HG03103 (cell line): ENCODE results near the gene DCAF10.
"Not testable (repeated sequence)": the region's sequence is repeated elsewhere in the genome, so short reads cannot be mapped to it uniquely, and the experiment has no call there.

Experiments used
- ATAC-seq: cut with Tn5 transposase; IDR thresholded peaks from one replicate; pipeline ENCODE4 v1.9.1; 2021; ENCODE audit warnings: low read depth; ENCODE audit not compliant: unreplicated experiment

The DCAF10 gene

DNA sequence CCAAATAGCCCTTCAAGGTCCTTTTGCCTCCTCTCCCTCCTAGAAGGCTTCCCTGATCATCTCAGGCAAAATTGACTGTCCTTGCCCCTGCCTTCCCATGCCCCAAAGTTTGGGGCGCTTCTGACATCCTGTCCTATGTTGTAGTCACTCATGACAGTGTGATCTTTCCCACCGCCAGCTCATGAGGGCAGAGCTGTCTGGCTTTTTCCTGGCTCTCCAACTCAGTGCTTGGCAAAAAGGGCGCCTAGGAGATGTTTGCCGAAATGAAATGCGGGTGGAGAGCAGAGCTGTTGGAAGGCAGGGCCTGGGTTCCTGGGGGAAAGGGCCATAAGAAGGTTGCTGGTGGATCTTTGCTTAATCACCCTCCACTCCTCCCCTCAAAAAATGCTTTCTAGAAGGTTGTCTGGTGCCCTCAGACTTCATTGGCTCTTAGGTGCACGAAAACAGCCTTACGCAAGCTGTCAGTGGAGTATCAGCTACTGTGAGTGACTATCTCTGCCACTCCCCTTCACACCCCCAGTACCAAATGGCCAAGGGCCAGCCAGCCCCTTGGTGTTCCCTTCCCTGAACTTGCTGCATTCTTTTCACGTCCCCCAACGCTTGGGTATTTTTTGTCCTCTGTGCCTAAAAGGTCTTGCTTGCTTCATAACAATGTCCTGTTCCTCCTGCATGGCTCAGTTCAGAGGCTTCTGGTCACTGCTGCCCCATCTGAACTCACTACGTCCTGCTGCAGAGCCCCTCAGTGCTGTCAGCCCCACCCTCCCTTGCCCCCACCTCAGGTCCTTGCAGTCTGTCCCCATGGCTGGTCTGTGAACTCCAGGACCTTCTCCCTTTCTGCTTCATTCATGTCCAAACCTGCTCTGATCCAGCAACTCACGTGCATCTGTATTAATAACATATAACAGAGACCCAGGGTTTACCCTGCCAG lies 106.0 kb downstream of the DCAF10 start:
- ATAC-seq: no peak

DNA sequence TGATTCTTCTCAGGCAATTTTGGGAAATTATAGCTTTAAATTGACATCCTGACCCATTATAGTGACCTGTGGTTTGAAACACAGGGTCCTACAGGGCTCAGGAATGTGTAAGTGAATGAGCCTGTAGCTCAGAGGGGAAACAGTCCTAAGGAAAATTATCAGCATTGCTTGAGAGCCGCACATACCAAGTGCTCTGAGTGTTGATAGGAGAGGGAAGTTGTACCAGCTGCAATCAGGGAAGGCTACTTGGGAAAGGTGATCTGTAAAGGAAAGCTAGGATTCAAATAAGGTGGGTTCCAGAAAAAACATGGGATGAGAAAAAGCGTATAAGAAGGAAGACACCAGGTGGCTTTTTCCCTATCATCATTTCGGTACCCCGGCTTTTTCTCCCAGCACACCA lies 107.7 kb downstream of the DCAF10 start:
- no peak for ATAC-seq

DNA sequence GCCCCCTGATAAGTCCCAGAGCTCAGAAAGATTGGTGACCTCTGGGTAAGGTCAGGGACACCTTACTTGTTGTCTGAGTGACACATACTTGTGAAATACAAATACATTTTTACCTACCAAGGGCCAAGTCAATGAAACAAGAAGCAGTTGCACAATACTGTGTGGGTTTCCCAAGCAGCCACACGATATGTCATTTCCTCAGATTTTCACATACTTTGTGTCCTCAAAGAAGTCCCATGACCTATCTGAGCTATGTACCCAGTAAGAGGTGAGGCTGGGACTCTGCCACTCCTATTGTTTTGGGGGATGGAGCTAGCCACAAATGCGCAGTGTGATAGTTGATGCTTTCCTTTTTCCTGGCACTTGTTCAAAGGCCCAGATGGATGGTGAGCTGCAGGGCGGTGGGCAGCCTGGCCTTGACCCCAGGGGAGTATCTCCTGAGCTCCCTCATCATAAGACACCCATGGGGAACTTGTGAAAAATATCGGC lies 108.1 kb downstream of the DCAF10 start:
- ATAC-seq: no peak

DNA sequence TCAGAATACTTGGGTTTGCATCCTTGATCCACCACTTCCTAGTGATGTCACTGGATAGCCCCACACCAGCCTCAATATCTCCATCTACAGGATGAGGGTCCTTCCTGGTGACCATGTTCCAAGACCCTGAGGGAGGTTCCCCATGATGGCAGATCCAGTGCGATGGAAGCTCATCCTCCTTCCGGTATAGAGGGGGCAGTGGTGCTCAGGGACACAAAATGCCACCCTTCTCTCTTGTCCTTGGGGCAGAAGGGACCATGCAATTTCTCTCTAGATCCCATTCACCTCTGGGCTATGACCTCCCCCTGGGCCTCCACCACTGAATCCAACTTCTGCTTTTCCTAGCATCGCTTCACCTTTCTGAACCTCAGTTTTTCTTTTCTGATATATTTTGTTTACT lies 108.7 kb downstream of the DCAF10 start:
- ATAC-seq: no peak

DNA sequence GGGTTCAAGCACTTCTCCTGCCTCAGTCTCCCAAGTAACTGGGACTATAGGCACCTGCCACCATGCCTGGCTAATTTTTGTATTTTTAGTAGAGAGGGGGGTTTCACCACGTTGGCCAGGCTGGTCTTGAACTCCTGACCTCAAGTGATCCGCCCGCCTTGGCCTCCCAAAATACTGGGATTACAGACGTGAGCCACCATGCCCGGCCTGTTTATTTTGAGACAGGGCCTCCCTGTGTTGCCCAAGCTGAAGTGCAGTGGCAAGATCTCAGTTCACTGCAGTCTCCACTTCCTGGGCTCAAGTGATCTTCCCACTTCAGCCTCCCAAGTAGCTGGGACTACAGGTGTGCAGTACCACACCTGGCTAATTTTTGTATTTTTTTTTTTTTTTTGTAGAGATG lies 109.2 kb downstream of the DCAF10 start:
- ATAC-seq: not testable (repeated sequence)

DNA sequence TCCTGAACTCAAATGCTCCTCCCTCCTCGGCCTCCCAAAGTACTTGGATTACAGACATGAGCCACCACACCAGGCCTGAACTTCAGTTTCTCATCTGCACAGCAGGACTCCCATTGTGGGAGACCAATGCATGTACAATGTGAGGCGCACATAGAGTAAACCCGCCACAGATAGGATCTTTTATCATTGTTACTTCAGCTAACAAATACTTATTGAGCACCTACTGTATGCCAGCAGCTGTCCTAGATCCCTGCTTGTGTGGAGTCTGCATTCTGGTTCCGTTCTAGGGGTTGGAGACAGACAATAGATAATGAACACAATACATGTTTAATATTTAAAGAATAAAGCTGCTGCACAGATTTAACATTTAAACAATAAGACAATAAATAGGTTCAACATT lies 109.7 kb downstream of the DCAF10 start:
- ATAC-seq: no peak

DNA sequence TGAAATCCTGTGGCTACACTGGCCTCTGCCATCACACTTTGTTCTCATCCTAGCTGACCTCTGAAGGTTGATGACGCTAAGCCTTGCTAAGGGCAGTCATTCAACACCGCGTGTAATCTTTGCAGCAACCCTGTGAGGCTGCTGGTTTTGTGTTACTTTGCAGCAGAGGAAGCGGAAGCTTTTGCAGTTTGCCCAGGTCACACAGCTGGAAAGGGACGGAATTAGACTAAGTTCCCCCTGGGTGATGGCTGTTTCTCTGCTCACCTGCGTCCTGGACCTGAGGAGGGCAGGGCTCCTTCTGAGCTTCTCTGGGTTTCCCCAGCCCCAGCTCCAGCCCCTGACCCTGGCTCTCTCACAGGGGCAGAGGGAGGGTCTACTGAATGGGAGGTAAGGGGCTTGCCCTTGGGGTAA lies 110.7 kb downstream of the DCAF10 start:
- ATAC-seq: no peak

DNA sequence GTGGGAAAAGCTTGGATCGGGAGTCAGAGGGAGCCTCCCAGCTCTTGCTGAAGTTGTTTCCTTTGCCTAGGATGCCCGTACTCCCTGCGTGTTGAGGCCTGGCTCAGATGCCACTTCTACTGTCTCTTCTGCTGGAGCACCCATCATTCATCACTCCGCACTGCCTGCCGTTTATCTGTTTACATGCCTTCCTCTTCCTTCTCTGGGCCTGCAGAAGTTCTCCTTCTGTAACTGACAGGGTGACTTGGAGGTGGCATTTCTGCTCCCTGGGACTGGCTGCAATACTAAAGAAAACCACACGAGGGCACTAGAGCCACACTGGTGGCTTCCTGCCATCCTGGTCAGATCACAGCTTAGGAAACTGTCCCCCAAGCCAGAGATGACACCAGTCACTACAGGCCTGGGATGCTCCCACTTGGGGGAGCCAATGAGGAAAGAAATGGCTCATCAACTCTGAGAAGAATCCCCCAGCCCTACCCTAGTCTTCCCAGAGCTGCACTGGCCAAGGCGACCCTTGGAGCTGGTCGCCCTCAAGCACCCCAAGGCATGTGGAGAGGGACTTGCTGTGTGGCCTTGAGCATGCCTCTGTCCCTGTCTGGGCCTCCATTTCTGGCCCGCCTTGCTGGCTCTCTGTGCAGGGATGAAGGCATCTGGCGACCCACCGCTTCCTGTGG lies 113.0 kb downstream of the DCAF10 start:
- ATAC-seq: peak; percentile 69

DNA sequence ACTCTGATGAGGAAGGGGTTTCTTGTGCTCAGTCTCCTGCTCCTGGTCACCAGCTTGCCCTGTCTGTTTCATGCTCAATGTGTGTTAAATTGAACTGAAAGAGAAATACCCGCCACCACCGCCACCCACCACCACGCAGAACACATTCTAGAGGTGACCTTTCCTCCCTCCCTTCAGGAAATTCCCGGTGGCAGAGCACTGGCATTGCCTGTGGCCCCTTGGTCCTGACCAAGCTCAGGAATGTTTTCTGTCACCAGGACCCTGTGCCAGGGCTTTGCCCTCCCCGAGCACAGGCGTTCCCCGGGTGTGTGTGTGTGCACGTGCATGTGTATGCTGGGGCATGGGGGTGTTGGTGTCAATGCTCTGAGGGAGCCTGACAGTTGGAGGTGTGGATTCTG lies 113.6 kb downstream of the DCAF10 start:
- no peak for ATAC-seq

DNA sequence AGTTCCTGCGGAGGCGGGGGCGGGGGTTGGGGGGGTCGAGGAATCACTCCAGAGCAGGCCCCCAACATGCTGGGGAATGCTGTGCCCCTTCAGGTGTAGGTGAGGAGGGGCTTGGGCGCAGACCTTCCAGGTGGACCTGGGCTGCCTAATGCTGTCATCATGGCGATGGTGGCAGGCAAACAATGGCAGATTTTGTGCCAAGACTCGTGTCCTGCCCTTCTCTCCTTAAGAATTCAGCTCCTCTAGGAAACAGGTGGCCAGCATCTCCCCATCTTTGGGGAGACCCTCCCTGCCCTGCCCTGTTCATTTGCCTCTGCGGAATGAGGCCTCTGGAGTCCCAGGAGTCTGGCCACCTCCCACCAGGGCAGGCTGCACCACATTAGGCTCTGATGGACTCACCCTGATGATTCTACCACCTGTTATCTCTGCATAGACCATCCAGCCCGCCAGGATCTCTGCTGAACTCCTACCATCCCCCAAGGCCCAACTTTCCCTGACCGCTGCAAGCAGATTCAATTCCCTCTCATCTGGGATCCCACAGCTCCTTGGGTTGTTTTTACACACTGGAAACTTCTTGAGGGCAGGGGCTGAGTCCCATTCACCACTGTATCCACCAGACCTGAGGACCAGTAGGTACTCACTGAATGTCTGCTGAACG lies 114.2 kb downstream of the DCAF10 start:
- ATAC-seq: no peak

DNA sequence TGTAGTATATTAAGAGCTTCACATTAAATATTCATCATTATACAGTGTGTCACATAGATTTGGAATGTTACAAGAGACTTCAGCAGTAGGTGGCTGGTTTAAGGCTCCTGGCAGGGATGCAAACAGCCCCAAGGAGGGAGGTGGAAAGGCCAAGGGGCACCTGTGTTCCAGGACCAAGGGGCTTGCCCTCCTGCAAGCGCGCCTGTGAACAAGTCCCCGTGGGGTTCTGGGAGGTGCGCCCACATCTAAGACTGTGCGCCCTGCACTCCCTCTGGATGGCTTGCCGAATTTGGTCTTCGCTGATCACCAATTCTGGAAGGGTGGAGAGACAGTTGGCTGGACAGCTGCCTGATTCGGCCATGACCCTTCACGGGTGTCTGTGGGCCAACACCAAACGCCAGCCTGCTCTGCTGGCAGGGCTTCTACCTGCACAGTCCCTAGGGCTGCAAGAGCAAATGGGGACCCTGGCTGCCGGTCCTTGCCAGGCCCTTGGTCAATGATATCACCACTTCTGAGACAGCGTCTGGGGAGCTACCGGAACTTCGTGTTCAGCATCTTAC lies 115.4 kb downstream of the DCAF10 start:
- no peak for ATAC-seq

DNA sequence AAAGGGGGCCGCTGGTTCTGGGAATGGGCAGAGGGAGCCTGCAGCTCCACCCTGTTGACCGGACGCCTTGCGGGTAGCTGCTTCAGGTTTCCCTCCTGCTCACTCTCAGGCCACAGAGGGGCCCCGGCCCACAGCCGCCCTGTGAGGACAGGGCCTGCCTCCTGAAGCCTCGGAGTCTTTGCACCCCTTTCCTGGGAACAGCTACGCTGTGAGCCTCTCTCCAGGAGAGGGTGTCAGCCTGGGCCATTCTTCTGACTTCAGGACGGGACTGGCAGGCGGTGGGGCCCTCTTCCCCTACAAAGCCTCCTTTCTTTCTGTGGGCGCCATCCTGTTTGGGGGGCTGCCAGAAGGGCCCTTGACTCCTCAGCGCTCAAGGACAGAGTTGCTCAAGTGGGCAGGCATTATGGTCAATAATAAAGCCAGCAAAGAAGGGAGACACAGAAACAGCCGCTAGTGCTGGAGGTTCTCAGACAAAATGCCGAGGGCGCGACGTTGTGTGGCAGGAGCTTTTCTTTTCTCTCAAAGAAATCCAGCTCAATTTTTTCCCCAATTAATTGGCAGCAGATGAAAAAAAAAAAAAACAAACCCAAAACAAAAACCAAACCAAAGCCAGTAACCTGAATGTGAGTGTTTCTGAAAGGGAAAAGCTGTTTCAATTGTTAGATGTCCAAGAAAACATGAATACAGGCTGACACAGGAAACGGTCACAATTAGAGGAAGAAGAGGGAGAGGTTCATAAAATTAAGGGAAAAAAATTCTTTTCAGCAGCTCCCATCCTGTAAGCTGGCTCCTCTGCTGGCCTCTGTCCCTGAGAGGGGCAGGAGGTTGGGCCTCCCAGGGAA lies 116.1 kb downstream of the DCAF10 start:
- ATAC-seq: no peak
